ENCODE data around the gene CLASP1. TPM values are rescaled to one million over a fixed set of nuclear protein-coding genes. Genes with fewer than 3 reads are reported as not detected.
"Not testable (repeated sequence)": the region's sequence is repeated elsewhere in the genome, so short reads cannot be mapped to it uniquely, and the experiment has no call there.

CLASP1 gene
- total RNA-seq, 2 donors from 2014 or later = 86.7 to 138 TPM

GRCh38 chr2:121405233-121405632 lies 244.0 kb downstream of the CLASP1 start:
- Mint-ChIP-seq H3K27ac (no peak overlapping the region), H3K27me3 (no peaks in the 10 kb centered on the region), H3K4me1 (peaks cover 5% of the 10 kb centered on the region), H3K4me3 (no peak overlapping the region), H3K36me3 (ENCODE audit: low read depth) (peaks cover 100% of the 10 kb centered on the region), H3K9me3 (no peaks in the 10 kb centered on the region)
- ATAC-seq (replicated peaks) = no peak

GRCh38 chr2:121400201-121400600 lies 249.1 kb downstream of the CLASP1 start:
- no peak for ATAC-seq (replicated peaks)
- Mint-ChIP-seq H3K27me3 (no peaks in the 10 kb centered on the region), H3K27ac (no peak overlapping the region), H3K4me1 (no peaks in the 10 kb centered on the region), H3K9me3 (no peaks in the 10 kb centered on the region), H3K36me3 (ENCODE audit: low read depth) (peaks cover 100% of the 10 kb centered on the region), H3K4me3 (no peak overlapping the region)

DNA sequence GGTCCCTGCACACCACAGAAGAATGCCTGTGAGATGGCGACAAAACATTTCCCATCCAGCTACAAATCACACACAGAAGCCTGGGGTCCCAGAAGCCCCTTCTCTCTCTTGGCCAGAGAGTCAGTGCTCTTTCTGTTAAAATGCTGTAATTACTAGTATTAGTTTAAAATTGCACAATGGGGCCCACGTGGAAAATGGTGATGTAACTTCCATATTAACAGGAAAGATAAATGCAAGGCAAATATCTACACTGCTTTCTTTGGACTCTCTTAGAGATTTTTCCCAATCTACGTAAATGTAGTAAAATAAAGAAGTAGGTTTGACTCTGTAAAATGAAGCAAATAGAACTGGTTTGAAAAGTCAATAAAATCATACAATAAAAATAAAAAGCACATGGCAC lies 250.4 kb downstream of the CLASP1 start:
- Mint-ChIP-seq H3K27ac (peak overlapping the region; percentile 16), H3K4me1 (no peaks in the 10 kb centered on the region), H3K9me3 (no peaks in the 10 kb centered on the region), H3K27me3 (no peaks in the 10 kb centered on the region), H3K4me3 (no peak overlapping the region), H3K36me3 (ENCODE audit: low read depth) (peaks cover 100% of the 10 kb centered on the region)
- no peak for ATAC-seq (replicated peaks)

GRCh38 chr2:121390082-121390692 lies 259.1 kb downstream of the CLASP1 start:
- Mint-ChIP-seq H3K27me3 (no peaks in the 10 kb centered on the region), H3K4me1 (no peaks in the 10 kb centered on the region), H3K27ac (no peak overlapping the region), H3K9me3 (no peaks in the 10 kb centered on the region), H3K4me3 (no peak overlapping the region), H3K36me3 (ENCODE audit: low read depth) (peaks cover 90% of the 10 kb centered on the region)
- ATAC-seq (replicated peaks) = no peak

GRCh38 chr2:121388371-121388770 lies 260.9 kb downstream of the CLASP1 start:
- H3K4me1 Mint-ChIP-seq = no peaks in the 10 kb centered on the region
- no peak for ATAC-seq (replicated peaks)
- no peak overlapping the region for H3K4me3 Mint-ChIP-seq

DNA sequence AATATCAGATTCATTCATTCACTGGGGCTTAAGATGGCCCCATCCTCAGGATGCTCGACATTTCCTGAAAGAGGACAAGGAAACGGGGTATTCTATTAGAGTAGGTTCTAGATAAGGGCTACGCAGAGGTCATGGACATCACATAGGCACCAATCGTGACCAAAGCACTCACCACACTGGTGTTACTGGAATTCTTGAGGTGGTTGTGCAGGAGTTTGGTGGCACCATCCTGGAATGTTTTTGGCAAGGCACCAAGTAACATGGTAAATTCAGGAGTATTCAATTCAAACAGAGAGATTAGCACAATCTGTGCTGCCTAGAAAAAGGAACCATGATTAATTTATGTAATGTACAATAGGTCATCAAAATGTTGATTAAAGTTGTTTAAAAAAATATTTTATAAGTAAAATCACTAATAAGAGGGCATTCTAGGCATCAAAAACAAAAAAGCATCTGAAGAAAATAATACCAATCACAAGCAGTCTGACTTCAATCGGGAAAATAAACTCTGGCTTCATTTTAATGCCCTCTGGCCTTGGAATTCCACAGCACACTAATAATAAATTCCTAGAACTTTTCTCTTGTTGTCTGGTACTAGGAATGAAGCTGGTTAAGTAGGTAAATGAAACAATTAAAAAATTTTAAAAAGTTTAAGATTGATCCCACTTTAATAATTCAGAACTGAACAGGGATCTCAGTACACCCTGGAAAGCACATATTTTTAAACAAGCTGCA lies 261.5 kb downstream of the CLASP1 start:
- H3K36me3 Mint-ChIP-seq (ENCODE audit: low read depth) = peaks cover 91% of the 10 kb centered on the region
- H3K27ac Mint-ChIP-seq = no peak overlapping the region

More at GRCh38 chr2:121388371-121388770, 260.9 kb downstream of the CLASP1 start:
- peaks cover 90% of the 10 kb centered on the region for H3K36me3 Mint-ChIP-seq (ENCODE audit: low read depth)
- no peaks in the 10 kb centered on the region for H3K9me3 Mint-ChIP-seq
- no peaks in the 10 kb centered on the region for H3K27me3 Mint-ChIP-seq
- H3K27ac Mint-ChIP-seq = no peak overlapping the region

GRCh38 chr2:121386707-121387106 lies 262.6 kb downstream of the CLASP1 start:
- H3K4me3 Mint-ChIP-seq = no peak overlapping the region
- peak; percentile 78 for ATAC-seq (replicated peaks)
- no peaks in the 10 kb centered on the region for H3K27me3 Mint-ChIP-seq
- H3K9me3 Mint-ChIP-seq = no peaks in the 10 kb centered on the region
- H3K27ac Mint-ChIP-seq = no peak overlapping the region
- no peaks in the 10 kb centered on the region for H3K4me1 Mint-ChIP-seq
- peaks cover 91% of the 10 kb centered on the region for H3K36me3 Mint-ChIP-seq (ENCODE audit: low read depth)

More for the DNA sequence above, 261.5 kb downstream of the CLASP1 start:
- Mint-ChIP-seq H3K27me3 (no peaks in the 10 kb centered on the region), H3K4me1 (no peaks in the 10 kb centered on the region), H3K4me3 (no peak overlapping the region), H3K9me3 (no peaks in the 10 kb centered on the region)
- no peak for ATAC-seq (replicated peaks)

GRCh38 chr2:121386102-121386501 lies 263.2 kb downstream of the CLASP1 start:
- H3K27me3 Mint-ChIP-seq = no peaks in the 10 kb centered on the region
- H3K27ac Mint-ChIP-seq = no peak overlapping the region
- H3K36me3 Mint-ChIP-seq (ENCODE audit: low read depth) = peaks cover 91% of the 10 kb centered on the region
- H3K4me1 Mint-ChIP-seq = no peaks in the 10 kb centered on the region
- H3K4me3 Mint-ChIP-seq = no peak overlapping the region
- no peaks in the 10 kb centered on the region for H3K9me3 Mint-ChIP-seq
- ATAC-seq (replicated peaks) = no peak

DNA sequence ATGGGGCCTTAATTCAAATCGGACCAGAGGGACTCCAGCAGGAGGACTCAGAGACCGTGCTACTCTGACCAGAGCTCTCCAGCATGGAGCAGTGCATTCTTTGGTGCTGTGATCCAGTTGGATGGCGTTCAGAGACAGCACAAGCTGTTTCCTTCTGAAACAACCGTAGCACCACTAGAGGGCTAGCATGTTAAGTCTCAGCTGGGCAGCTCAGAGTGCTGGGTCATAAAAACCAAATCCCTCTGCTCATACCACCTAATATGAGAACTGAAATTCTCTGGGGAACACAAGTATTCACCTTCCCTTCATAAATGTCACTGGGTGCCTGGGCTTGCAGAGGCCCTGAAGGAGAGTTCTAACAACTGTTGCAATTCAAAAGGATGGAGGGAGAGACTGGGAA lies 266.5 kb downstream of the CLASP1 start:
- no peak overlapping the region for H3K4me3 Mint-ChIP-seq
- no peaks in the 10 kb centered on the region for H3K9me3 Mint-ChIP-seq
- H3K27ac Mint-ChIP-seq = no peak overlapping the region
- ATAC-seq (replicated peaks) = no peak
- no peaks in the 10 kb centered on the region for H3K27me3 Mint-ChIP-seq
- H3K36me3 Mint-ChIP-seq (ENCODE audit: low read depth) = peaks cover 100% of the 10 kb centered on the region
- H3K4me1 Mint-ChIP-seq = no peaks in the 10 kb centered on the region

GRCh38 chr2:121377646-121378045 lies 271.6 kb downstream of the CLASP1 start:
- H3K27ac Mint-ChIP-seq = peak overlapping the region; percentile 5
- peaks cover 2% of the 10 kb centered on the region for H3K4me1 Mint-ChIP-seq
- H3K36me3 Mint-ChIP-seq (ENCODE audit: low read depth) = peaks cover 100% of the 10 kb centered on the region
- no peaks in the 10 kb centered on the region for H3K9me3 Mint-ChIP-seq
- ATAC-seq (replicated peaks) = no peak
- H3K27me3 Mint-ChIP-seq = no peaks in the 10 kb centered on the region
- no peak overlapping the region for H3K4me3 Mint-ChIP-seq

GRCh38 chr2:121376535-121377250 lies 272.6 kb downstream of the CLASP1 start:
- Mint-ChIP-seq H3K4me3 (no peak overlapping the region), H3K27ac (no peak overlapping the region), H3K9me3 (no peaks in the 10 kb centered on the region), H3K4me1 (peaks cover 7% of the 10 kb centered on the region), H3K36me3 (ENCODE audit: low read depth) (peaks cover 100% of the 10 kb centered on the region), H3K27me3 (no peaks in the 10 kb centered on the region)
- ATAC-seq (replicated peaks) = no peak

DNA sequence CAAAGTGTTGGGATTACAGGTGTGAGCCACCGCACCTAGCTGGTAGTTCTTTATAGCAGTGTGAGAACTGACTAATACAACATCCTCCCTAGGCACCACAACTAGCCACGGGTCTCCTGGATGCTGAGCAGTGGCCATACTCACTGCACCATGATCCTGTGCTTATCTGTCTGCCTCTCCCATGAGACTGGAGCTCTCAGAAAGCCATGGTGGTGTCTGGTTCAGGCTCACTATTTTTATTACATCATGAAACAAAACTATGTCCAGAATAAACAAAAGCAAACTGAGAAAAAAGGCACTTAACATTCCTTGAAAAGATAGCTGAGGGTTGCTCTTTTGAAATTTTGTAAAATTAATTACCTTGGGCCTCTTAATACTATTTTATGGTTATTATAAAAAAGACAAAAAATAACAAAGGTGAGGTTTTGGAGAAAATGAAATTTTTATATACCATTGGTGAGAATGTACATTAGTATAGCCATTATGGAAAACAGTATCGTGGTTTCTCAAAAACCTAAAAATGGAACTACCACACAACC lies 273.6 kb downstream of the CLASP1 start:
- Mint-ChIP-seq H3K4me3 (no peak overlapping the region), H3K27me3 (no peaks in the 10 kb centered on the region), H3K9me3 (no peaks in the 10 kb centered on the region), H3K27ac (no peak overlapping the region), H3K36me3 (ENCODE audit: low read depth) (peaks cover 98% of the 10 kb centered on the region), H3K4me1 (peaks cover 7% of the 10 kb centered on the region)
- ATAC-seq (replicated peaks) = no peak

DNA sequence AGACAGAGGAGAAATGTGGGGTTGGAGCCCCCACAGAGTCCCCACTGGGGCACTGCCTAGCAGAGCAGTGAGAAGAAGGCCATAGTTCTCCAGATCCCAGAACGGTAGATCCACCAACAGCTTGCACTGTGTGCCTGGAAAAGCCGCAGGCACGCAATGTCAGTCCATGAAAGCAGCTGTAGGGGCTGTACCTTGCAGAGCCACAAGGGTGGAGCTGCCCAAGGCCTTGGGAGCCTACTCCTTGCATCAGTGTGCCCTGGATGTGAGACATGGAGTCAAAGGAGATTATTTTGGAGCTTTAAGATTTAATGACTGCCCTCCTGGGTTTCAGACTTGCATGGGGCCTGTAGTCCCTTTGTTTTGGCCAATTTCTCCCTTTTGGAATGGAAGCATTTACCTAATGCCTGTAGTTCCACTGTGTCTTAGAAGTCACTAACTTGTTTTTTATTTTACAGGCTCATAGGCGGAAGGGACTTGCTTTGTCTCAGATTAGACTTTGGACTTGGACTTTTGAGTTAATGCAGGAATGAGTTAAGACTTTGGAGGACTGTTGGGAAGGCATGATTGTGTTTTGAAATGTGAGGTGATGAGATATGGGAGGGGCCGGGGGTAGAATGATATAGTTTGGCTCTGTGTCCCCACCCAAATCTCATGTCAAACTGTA lies 274.7 kb downstream of the CLASP1 start:
- not testable (repeated sequence) for H3K27me3 Mint-ChIP-seq; H3K27ac Mint-ChIP-seq; H3K4me1 Mint-ChIP-seq; ATAC-seq (replicated peaks); H3K4me3 Mint-ChIP-seq; H3K9me3 Mint-ChIP-seq
- peaks cover 98% of the 10 kb centered on the region for H3K36me3 Mint-ChIP-seq (ENCODE audit: low read depth)

- Mint-ChIP-seq H3K27me3 (no peaks in the 10 kb centered on the region), H3K9me3 (no peaks in the 10 kb centered on the region), H3K27ac (peak overlapping the region; percentile 40), H3K4me3 (no peak overlapping the region), H3K4me1 (peaks cover 7% of the 10 kb centered on the region), H3K36me3 (ENCODE audit: low read depth) (peaks cover 98% of the 10 kb centered on the region)
- no peak for ATAC-seq (replicated peaks)
Observed at GRCh38 chr2:121372721-121373353, 276.4 kb downstream of the CLASP1 start.

All from activated T-helper 17 cell treated with anti-CD3 and anti-CD28 coated beads, Interleukin-2, amount 50 U/mL, for 72 hours (primary cell).